MCF 10A (cell line): Measurements from ENCODE around the gene MLLT10. TPM values are rescaled to one million over a fixed set of nuclear protein-coding genes. Genes with fewer than 3 reads are reported as not detected.

Experiments used
- BruUV-seq: library from RNA; stranded (reverse); fragments of 400-500 nt; replicated peaks from 2 replicates; lab custom pipeline; 2021; lab: Mats Ljungman, UMichigan
- CTCF ChIA-PET: fragments of 300-600 bp; sonication (Branson Sonifier 250); formaldehyde crosslinking; extraction: SDS; loops from one replicate; lab custom pipeline; 2021; ENCODE audit warnings: antibody characterized with exemption, inconsistent platforms; lab: Yijun Ruan, JAX
- POLR2A ChIA-PET: fragments of 300-600, 350-650 bp; sonication (Branson Sonifier 250); formaldehyde crosslinking; extraction: SDS; loops from one replicate; lab custom pipeline; 2020; ENCODE audit warnings: antibody characterized with exemption, inconsistent platforms; lab: Yijun Ruan, JAX
- DNase-seq: peaks from one replicate; pipeline ENCODE4 v3.0.0-alpha.2; 2018; ENCODE audit not compliant: unreplicated experiment
- H3K27ac Mint-ChIP-seq: one replicate; pipeline ENCODE4 v1.8.0; 2022; ENCODE audit warnings: mild to moderate bottlenecking, low read depth, mixed read lengths; ENCODE audit not compliant: unreplicated experiment
- H3K27me3 Mint-ChIP-seq: one replicate; pipeline ENCODE4 v1.8.0; 2022; ENCODE audit warnings: mixed read lengths; ENCODE audit not compliant: insufficient read depth, unreplicated experiment
- H3K36me3 Mint-ChIP-seq: one replicate; pipeline ENCODE4 v1.8.0; 2022; ENCODE audit warnings: mild to moderate bottlenecking, moderate library complexity, mixed read lengths; ENCODE audit not compliant: insufficient read depth, unreplicated experiment
- H3K4me1 Mint-ChIP-seq: one replicate; pipeline ENCODE4 v1.8.0; 2022; ENCODE audit warnings: mixed read lengths; ENCODE audit not compliant: insufficient read depth, unreplicated experiment
- H3K4me3 Mint-ChIP-seq: one replicate; pipeline ENCODE4 v1.8.0; 2022; ENCODE audit warnings: mild to moderate bottlenecking, moderate library complexity, mixed read lengths; ENCODE audit not compliant: unreplicated experiment
- H3K9me3 Mint-ChIP-seq: one replicate; pipeline ENCODE4 v1.8.0; 2022; ENCODE audit warnings: mixed read lengths; ENCODE audit not compliant: unreplicated experiment
- intact Hi-C: fragments of 100-400 bp; cut with micrococcal nuclease; formaldehyde crosslinking; loops from 2 replicates; pipeline ENCODE4 v1.14.1; 2022
- total RNA-seq: library from RNA; stranded (reverse); gene quantifications from 2 replicates; pipeline ENCODE4 v1.2.3, GENCODE V29; 2022
- TF ChIP-seq, protein P1 (sequence below): fragments of 200-600 bp; IDR thresholded peaks from one replicate; pipeline ENCODE4 v1.8.0; 2022; ENCODE audit warnings: antibody characterized with exemption, mild to moderate bottlenecking; ENCODE audit not compliant: unreplicated experiment

Gene MLLT10
- total RNA-seq, 1 experiment from 2014 or later = 47.5 TPM

DNA sequence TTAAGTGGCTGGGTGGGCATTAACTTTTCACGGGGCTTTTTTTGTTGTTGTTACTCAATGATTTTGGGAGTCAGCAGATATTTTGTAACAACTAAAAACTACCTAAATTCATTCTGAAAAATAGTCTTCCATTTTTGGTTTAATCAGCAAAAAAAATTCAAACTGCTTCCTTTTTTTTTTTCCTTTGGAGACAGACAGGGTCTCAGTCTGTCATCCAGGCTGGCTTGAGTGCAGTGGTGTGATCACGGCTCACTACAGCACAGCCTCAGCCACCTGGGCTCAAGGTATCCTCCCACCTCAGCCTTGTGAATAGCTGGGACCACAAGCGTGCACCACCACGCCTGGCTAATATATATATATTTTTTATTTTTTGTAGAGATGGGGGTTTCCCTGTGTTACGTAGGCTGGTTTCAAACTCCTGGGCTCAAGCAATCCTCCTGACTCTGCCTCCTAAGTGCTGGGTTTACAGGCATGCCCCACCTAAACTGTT lies 45.0 kb upstream of the MLLT10 start:
- intact Hi-C loops = loop anchor here (10.0 kb wide), 1 partner anchor 634 kb away; no protein-coding TSS in a partner anchor
- DNase-seq = no peak
- CTCF ChIA-PET = interaction anchor here (0.6 to 1.1 kb wide), 4 partner anchors 51 to 623 kb away, joined by 3 to 6 read pairs (median 4); no protein-coding TSS in a partner anchor
- H3K27me3 Mint-ChIP-seq = no peaks in the 10 kb centered on the region
- peaks cover 7% of the 10 kb centered on the region for H3K4me1 Mint-ChIP-seq
- POLR2A ChIA-PET = interaction anchor here (0.8 to 1.2 kb wide), 2 partner anchors 38 to 55 kb away, joined by 3 to 4 read pairs; no protein-coding TSS in a partner anchor
- BruUV-seq = no TSS peak
- no peak overlapping the region for H3K27ac Mint-ChIP-seq
- H3K4me3 Mint-ChIP-seq = no peak overlapping the region
- TF ChIP-seq, protein P1, sequence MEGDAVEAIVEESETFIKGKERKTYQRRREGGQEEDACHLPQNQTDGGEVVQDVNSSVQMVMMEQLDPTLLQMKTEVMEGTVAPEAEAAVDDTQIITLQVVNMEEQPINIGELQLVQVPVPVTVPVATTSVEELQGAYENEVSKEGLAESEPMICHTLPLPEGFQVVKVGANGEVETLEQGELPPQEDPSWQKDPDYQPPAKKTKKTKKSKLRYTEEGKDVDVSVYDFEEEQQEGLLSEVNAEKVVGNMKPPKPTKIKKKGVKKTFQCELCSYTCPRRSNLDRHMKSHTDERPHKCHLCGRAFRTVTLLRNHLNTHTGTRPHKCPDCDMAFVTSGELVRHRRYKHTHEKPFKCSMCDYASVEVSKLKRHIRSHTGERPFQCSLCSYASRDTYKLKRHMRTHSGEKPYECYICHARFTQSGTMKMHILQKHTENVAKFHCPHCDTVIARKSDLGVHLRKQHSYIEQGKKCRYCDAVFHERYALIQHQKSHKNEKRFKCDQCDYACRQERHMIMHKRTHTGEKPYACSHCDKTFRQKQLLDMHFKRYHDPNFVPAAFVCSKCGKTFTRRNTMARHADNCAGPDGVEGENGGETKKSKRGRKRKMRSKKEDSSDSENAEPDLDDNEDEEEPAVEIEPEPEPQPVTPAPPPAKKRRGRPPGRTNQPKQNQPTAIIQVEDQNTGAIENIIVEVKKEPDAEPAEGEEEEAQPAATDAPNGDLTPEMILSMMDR = no peak
- H3K9me3 Mint-ChIP-seq = no peaks in the 10 kb centered on the region
- no peaks in the 10 kb centered on the region for H3K36me3 Mint-ChIP-seq

DNA sequence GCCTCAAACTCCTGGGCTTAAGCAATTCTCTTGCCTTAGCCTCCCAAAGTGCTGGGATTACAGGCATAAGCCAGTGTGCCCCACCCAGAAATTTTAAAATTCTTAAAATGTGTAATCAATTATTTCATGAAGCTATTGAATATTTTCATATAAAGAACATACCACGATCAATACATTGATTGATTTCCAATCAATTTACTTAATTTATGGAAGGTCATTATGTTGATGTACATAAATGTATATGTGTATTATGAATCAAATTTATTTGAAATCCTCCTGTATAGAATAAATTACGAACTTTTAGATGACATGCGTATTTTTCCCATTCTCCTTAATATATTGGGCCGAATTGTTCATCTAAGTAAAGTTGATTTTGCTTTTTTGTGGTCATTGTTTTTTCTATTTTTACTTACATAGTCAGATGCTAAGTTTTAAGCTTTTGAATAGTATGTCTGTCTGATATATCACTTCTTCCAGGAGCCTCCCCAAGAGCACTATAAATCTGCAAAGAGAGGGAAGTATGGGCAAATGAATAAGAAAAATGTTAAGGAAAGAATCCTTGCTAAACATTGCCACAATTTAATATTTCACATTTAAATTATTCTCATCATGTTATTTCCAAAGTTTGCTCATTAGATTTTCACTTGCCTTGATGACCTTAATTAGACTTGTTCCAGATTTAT lies 43.9 kb upstream of the MLLT10 start:
- no TSS peak for BruUV-seq
- TF ChIP-seq, protein P1 = no peak
- Mint-ChIP-seq H3K9me3 (no peaks in the 10 kb centered on the region), H3K27ac (no peak overlapping the region), H3K4me3 (no peak overlapping the region), H3K36me3 (no peaks in the 10 kb centered on the region), H3K27me3 (no peaks in the 10 kb centered on the region), H3K4me1 (peaks cover 7% of the 10 kb centered on the region)
- no peak for DNase-seq
- intact Hi-C loops = loop anchor here (10.0 kb wide), 2 partner anchors 415 to 1495 kb away; no protein-coding TSS in a partner anchor
- CTCF ChIA-PET = interaction anchor here (0.6 to 7.8 kb wide), 3 partner anchors 153 to 218 kb away, joined by 3 to 68 read pairs (median 4); no protein-coding TSS in a partner anchor
- POLR2A ChIA-PET = interaction anchor here (0.7 to 1.2 kb wide), 2 partner anchors 37 to 836 kb away, joined by 3 to 4 read pairs; no protein-coding TSS in a partner anchor

DNA sequence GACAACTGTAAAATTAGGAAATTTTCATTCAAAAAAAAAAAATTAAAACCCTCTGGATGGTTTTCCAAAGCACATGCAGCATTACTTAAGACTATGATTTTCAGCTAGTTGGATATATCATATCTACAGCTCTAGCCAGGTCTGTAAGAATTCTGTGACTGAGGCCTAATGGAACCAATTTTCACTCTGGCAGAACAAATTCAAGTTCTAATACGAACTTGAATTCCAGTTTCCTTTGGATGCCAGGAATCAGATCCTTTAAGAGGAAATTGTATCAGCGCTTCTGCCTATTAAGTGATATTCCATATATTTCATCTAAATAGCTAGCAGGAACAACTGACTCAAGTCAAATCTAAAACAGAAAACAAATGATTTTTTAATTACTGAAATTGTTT lies 43.3 kb upstream of the MLLT10 start:
- TF ChIP-seq, protein P1 = no peak
- H3K4me1 Mint-ChIP-seq = peaks cover 7% of the 10 kb centered on the region
- DNase-seq = no peak
- H3K36me3 Mint-ChIP-seq = no peaks in the 10 kb centered on the region
- H3K27ac Mint-ChIP-seq = no peak overlapping the region
- CTCF ChIA-PET = interaction anchor here (0.6 to 7.8 kb wide), 3 partner anchors 153 to 219 kb away, joined by 3 to 68 read pairs (median 4); no protein-coding TSS in a partner anchor
- POLR2A ChIA-PET = interaction anchor here (0.6 kb wide), 1 partner anchor 245 kb away, joined by 3 read pairs; no protein-coding TSS in a partner anchor
- H3K27me3 Mint-ChIP-seq = no peaks in the 10 kb centered on the region
- no TSS peak for BruUV-seq
- H3K4me3 Mint-ChIP-seq = no peak overlapping the region
- no peaks in the 10 kb centered on the region for H3K9me3 Mint-ChIP-seq
- intact Hi-C loops = loop anchor here (10.0 kb wide), 2 partner anchors 416 to 1494 kb away; no protein-coding TSS in a partner anchor

DNA sequence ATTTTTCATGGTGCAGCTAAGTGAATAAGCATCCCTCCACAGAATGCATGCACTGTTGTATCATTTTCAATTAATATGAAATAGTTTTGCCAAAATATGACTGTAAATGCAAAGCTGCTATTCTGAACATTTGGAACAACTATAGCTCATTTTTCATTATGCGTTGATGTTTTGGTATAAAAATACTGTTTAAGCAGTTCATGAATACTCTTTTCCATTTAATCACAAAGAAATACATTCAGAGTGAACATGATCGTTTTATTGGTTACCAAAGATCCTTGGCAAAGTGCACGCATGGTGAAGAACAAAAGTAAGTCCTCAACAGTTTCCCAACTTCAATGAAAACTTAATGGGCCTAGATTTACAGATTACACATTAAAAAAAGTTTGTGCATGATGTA lies 41.6 kb upstream of the MLLT10 start:
- no TSS peak for BruUV-seq
- no peaks in the 10 kb centered on the region for H3K36me3 Mint-ChIP-seq
- intact Hi-C loops = loop anchor here (10.0 kb wide), 2 partner anchors 418 to 1492 kb away; no protein-coding TSS in a partner anchor
- TF ChIP-seq, protein P1 = no peak
- H3K4me3 Mint-ChIP-seq = no peak overlapping the region
- POLR2A ChIA-PET = interaction anchor here (1.0 kb wide), 1 partner anchor 21 kb away, joined by 4 read pairs; no protein-coding TSS in a partner anchor
- no peak overlapping the region for H3K27ac Mint-ChIP-seq
- H3K27me3 Mint-ChIP-seq = no peaks in the 10 kb centered on the region
- CTCF ChIA-PET = interaction anchor here (0.6 to 7.8 kb wide), 3 partner anchors 12 to 214 kb away, joined by 3 to 68 read pairs (median 4); no protein-coding TSS in a partner anchor
- DNase-seq = no peak
- peaks cover 7% of the 10 kb centered on the region for H3K4me1 Mint-ChIP-seq
- H3K9me3 Mint-ChIP-seq = no peaks in the 10 kb centered on the region
